Dedifferentiated amniotic fluid mesenchymal stem cell (primary cell): Measurements from ENCODE around the gene ABCA3.

ENCODE experiments used
- DNase-seq: peaks from one replicate; pipeline ENCODE4 v3.0.0-alpha.2; 2016; ENCODE audit errors: extremely low spot score

ABCA3 gene

GRCh38 chr16:2235234-2235651 lies 105.3 kb downstream of the ABCA3 start:
- DNase-seq, result no peak

GRCh38 chr16:2234813-2235170 lies 105.7 kb downstream of the ABCA3 start:
- no peak for DNase-seq

GRCh38 chr16:2233872-2234812 lies 106.4 kb downstream of the ABCA3 start:
- no peak for DNase-seq

GRCh38 chr16:2233046-2233775 lies 107.3 kb downstream of the ABCA3 start:
- DNase-seq, result no peak

- DNase-seq, result no peak
Measured at GRCh38 chr16:2232094-2232990, 108.2 kb downstream of the ABCA3 start.

GRCh38 chr16:2231016-2231931 lies 109.3 kb downstream of the ABCA3 start:
- no peak for DNase-seq

GRCh38 chr16:2230376-2230775 lies 110.2 kb downstream of the ABCA3 start:
- DNase-seq, result no peak

GRCh38 chr16:2229632-2230250 lies 110.8 kb downstream of the ABCA3 start:
- no peak for DNase-seq

- DNase-seq, result no peak
Measured at GRCh38 chr16:2229091-2229490, 111.4 kb downstream of the ABCA3 start.

GRCh38 chr16:2228161-2228824 lies 112.2 kb downstream of the ABCA3 start:
- no peak for DNase-seq

GRCh38 chr16:2226918-2227317 lies 113.6 kb downstream of the ABCA3 start:
- DNase-seq, result no peak

GRCh38 chr16:2226245-2226793 lies 114.2 kb downstream of the ABCA3 start:
- no peak for DNase-seq
